OCI-LY7 (cell line): Measurements from ENCODE around the gene PFKFB2.

ENCODE experiments used
- EZH2phosphoT487 ChIP-seq: fragments of 200-600 bp; sonication (generic); IDR thresholded peaks from 2 replicates; pipeline ENCODE4 v1.6.1; 2018; ENCODE audit warnings: low read depth, borderline replicate concordance, mild to moderate bottlenecking, mixed run types, antibody characterized with exemption, low read length, moderate library complexity, mixed read lengths
- TF ChIP-seq, protein P1 (sequence below): fragments of 200-600 bp; sonication (generic); conservative IDR thresholded peaks from 2 replicates; pipeline ENCODE4 v1.5.1; 2014; ENCODE audit warnings: mild to moderate bottlenecking, antibody characterized with exemption, low read length, moderate library complexity, mixed read lengths

DNA sequence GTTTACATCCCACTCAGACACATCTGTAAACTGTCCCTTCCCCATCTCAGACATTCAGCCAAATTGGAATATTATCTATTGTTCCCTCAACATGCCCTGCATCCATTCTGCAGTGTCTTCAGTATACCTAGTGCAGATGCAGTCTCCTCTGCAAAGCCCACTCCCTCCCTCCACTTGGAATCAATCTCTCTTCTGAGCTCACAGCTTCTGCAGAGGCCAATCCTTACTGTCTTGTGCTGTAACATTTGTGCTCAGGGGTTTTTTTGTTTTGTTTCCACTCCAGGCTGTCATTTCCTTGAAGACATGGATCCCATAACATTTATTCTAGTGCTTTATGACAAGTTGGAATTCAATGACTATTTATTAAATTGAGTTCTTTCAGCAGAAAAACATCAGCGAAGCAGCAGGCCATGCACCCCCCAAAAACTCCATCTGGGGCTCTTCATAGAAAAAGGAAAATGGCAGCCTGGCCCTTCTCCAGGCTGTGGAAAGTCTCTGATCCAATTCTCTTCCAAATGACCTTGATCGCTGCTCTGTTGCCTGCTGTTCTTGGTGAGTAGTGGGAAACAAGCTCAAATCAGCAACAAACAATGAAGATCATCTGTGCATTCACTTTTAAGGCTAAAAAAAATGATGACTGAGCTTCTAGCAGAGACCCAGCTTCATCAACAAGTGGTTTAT lies 59.7 kb downstream of the PFKFB2 start:
- TF ChIP-seq, protein P1, sequence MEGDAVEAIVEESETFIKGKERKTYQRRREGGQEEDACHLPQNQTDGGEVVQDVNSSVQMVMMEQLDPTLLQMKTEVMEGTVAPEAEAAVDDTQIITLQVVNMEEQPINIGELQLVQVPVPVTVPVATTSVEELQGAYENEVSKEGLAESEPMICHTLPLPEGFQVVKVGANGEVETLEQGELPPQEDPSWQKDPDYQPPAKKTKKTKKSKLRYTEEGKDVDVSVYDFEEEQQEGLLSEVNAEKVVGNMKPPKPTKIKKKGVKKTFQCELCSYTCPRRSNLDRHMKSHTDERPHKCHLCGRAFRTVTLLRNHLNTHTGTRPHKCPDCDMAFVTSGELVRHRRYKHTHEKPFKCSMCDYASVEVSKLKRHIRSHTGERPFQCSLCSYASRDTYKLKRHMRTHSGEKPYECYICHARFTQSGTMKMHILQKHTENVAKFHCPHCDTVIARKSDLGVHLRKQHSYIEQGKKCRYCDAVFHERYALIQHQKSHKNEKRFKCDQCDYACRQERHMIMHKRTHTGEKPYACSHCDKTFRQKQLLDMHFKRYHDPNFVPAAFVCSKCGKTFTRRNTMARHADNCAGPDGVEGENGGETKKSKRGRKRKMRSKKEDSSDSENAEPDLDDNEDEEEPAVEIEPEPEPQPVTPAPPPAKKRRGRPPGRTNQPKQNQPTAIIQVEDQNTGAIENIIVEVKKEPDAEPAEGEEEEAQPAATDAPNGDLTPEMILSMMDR = no peak
- no peak for TF ChIP-seq EZH2phosphoT487
